CD4-positive, alpha-beta T cell treated with Interleukin-6 for 4 hours (primary cell): Measurements from ENCODE around the gene TNRC6A.
"Not testable (repeated sequence)": the region's sequence is repeated elsewhere in the genome, so short reads cannot be mapped to it uniquely, and the experiment has no call there.

ENCODE experiments used
- DNase-seq: peaks from one replicate; pipeline ENCODE4 v3.0.0-alpha.2; 2020; ENCODE audit warnings: mixed read lengths

TNRC6A gene

DNA sequence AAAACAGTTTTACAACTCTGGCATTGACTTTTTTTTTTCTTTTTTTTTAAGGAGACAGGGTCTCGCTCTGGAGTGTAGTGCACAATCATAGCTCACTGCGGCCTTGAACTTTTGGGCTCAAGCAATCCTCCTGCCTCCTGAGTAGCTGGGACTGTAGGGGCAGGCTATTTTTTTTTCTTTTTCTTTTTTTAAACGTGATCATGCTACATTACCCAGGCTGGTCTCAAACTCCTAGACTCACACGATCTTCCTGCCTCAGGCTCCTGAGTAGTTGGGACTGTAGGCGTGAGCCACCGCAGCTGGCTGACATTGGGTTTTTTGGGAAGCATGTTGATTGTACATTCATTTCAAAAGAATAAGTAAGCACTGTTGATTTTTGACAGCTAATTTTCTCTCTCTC is 32.1 kb downstream of the TNRC6A start:
- no peak for DNase-seq

DNA sequence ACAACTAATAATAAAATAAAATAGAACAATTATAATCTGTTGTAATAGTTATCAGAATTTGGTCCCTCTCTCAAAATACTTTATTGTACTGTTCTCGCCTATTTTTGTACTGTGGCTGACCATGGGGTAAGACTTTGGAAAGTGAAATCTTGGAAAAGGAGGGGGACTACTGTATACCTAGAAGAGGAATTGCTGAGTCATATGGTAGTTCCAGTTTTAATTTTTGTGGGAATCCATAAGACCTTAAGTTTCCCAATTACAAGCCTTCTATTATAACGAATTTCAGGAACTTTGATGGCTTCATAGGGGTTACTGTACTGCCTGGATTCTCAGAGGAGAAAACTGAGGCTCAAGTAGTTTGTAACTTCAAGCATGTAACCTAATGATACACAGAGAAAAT is 35.5 kb downstream of the TNRC6A start:
- DNase-seq = no peak

DNA sequence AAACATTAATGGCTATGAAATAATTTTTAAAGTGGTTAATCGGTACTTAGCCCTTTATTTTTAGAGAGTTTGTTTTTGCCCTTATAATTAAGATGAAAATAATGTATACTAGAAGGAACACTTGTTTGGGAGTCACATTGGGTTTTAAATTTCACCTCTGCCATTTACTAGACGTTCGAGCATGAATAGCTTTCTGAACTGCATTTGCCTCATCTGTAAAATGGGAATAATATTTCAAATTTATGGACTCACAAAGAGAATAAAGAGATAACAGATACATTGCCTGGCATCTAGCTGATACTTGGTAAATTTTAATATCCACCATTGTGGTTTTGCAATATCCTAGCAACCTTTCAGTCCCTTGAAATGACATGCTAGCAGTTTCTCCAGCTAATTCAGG is 36.6 kb downstream of the TNRC6A start:
- no peak for DNase-seq

DNA sequence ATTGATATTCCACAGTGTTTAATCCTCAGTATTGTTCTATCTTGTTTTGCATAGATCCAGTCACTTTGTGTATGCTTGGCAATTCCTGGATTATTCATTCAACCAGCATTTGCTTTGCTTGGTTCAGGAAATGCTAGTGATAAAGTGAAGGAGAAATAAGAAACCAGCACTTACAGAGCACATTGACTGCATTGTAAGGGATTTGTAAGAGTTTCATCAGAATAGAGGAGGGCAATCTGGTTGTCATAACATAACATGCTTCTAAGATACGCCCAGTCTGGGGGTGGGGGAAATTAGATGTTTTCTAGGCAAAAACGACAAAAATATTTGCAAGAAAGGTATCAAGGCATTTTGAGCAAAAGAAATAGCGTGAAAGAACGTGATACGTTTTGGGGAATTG is 40.4 kb downstream of the TNRC6A start:
- DNase-seq = no peak

DNA sequence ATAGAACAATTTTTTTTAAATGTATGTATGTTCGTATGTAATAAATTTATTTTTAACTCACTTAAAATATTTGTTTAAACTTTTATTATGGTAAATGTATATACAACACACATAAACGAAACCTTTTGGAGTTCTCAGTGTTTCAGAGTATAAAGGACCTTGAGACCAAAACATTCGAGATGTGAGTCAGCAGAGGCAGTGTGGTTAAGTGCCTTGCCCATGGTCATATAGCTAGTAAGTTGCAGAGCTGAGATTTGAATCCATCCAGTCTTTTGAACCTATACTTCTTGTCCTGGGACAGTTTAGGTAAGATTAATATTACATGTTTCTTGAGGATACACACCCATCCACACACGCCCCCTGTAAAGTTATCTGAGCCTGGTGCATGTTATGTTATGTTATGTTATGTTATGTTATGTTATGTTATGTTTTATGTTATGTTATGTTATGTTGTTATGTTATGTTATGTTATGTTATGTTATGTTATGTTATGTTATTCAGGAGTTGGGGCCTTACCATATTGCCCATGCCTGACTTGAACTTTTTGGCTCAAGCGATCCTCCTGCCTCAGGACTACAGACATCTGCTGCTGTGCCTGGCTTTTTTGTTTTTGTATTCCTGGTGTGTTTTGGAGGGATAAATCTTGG is 41.8 kb downstream of the TNRC6A start:
- DNase-seq = no peak

DNA sequence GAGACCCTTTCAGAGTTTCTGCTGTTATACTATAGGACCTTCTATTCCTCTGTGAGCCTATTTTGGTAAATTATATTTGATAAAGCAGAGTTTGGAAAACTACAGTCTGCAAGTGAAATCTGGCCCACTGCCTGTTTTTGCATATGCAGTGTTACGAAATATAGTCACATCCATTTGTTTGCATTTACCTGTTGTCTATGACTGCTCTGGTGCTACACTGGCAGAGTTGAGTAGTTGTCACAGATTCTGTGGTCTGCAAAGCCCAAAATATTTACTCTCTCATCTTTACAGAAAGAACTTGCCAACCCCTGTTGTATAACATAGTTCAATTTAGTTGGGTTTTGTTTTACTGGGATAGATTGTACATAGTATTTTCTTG is 42.3 kb downstream of the TNRC6A start:
- DNase-seq = no peak

DNA sequence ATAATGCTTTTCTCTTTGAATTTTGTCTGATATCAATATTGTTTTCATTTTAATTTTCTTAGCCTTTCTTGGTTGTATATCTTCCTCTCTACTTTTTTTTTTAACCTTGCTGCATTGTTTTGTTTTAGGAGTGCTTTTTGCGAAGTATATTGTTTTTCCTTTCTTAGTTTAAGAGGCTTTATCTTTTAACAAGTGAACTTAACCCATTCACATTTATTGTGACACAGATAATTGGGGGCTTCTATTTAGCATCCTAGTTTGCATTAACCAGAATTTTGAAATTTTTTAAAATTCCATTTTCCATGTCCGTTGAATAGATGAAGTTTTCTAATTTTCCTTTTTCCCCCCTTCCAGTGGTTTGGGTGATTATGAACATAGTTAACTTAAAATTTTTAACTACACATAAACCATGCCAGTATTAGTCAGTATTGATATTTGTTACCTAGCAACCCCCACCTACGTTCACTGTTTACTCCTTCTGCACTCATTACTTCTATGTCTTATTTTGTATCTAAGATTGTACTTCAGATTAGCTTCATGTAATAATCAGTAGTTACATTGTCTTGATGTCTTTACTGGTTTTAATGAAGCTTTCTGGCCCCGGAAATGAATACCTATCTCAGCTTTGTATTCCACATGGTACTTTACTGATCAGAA is 44.4 kb downstream of the TNRC6A start:
- DNase-seq = no peak

DNA sequence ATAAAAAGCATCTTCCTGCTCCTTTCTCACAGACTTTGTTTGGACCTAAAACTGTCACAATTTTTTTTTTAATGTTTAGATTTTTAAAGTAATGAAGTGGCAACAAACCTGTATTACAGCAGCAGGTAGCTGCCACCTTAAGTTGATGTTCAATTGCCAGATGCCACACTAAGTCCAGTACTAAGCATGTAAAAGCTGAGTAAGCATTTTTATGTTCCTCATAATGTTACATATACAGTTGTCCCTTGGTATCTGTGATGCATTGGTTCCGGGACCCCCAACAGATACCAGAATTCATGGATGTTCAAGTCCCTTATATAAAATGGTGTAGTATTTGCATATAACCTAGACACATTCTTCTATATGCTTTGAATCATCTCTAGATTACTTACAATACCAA is 45.1 kb downstream of the TNRC6A start:
- no peak for DNase-seq

DNA sequence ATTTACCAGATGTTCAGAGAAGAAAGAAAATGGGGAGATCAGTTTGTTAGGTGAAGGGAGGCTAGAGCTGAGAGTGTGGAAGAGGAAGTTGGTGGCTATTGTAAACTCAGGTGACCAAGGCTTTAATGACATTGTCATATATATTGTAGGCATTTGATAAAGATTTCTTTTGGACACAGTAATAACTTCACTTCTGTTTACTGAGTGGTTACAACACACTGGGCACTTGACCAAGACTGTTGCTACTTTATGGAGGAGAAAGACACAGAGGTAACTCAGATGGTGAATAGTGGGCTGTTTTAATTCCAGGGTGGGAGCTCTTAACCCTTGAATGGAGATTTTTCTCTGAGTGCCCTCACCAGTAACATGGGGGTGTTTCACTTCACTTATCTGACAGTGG is 46.0 kb downstream of the TNRC6A start:
- DNase-seq = no peak

DNA sequence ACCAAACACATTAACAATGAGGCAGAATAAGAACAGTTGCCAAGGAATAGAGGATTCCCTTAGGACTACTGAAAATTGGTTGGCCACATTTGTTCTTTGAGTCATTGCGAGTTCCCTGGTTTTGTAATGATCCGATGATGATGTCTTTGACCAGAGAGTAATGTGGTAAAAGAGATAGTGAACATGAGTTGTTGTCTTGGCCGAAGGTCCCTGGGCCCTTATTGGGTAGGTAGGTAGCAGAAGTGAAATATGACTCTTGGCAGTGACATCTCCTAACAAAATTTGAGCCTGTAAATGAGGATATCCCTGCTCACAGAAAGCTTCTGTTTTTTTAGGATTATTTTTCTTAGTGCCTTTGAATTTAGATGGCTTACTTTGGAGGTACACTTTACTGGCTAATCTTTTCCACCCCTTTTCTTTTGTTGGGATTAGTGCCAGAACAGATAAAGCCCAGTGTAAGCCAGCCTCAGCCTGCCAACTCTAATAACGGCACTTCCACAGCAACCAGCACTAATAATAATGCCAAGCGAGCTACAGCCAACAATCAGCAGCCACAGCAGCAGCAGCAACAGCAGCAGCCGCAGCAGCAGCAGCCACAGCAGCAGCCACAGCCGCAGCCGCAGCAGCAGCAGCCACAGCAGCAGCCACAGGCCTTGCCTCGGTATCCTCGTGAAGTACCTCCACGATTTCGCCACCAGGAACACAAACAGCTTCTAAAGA is 47.2 kb downstream of the TNRC6A start:
- no peak for DNase-seq

DNA sequence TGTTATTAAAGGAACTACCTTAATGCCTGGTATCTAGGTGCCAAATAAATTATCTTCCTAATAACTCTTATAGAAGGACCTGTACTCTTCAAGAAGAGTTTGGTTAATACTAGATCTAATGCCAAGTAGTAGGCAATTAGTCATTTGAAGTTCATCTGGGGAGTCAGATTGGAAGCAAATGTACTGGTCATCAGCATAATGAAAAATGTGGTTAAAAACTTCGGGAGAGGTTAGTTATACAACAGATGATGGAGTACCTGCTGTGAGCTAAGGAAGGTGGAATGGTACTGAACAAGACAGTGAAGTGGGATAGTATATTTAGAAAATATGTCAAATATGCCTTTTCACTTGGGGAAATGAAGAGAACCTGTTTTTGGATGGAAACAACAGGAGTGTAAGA is 49.2 kb downstream of the TNRC6A start:
- DNase-seq = no peak

DNA sequence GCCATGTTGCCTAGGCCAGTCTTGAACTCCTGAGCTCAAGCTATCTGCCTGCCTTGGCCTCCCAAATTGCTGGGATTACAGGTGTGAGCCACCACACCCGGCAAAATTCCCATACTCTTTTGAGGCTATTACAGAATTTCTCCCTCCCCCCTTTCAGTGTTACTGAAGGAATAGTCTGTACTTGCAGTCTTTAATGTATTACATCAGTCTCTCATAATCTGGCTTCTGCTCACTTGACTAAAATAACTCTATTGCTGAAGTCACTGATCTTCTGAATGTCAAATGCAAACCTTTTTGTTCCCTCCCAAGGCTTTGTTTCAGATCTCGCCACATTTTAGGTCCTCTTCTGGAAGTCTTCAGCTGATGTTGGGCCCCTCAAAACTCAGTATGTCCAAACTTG is 51.8 kb downstream of the TNRC6A start:
- no peak for DNase-seq

DNA sequence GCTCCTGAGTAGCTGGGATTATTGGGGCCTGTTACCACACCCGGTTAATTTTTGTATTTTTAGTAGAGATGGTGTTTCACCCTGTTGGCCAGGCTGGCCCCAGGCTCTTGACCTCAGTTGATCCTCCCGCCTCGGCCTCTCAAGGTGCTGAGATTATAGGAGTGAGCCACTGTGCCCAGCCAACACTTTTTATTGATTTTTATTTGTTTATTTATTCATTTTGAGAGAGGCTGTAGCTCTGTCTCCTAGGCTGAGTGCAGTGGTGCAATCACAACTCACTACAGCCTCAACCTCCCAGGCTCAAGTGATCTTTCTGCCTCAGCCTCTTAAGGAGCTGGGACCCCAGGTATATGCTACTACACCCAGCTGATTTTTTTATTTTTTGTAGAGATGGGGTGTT is 54.7 kb downstream of the TNRC6A start:
- no peak for DNase-seq

DNA sequence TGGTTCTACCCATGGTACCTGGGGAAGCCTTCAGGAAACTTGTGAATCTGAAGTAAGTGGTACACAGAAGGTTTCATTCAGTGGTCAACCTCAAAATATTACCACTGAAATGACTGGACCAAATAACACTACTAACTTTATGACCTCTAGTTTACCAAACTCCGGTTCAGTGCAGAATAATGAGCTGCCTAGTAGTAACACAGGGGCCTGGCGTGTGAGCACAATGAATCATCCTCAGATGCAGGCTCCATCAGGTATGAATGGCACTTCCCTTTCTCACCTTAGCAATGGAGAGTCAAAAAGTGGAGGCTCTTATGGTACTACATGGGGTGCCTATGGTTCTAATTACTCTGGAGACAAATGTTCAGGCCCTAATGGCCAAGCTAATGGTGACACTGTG is 60.4 kb downstream of the TNRC6A start:
- DNase-seq = no peak

DNA sequence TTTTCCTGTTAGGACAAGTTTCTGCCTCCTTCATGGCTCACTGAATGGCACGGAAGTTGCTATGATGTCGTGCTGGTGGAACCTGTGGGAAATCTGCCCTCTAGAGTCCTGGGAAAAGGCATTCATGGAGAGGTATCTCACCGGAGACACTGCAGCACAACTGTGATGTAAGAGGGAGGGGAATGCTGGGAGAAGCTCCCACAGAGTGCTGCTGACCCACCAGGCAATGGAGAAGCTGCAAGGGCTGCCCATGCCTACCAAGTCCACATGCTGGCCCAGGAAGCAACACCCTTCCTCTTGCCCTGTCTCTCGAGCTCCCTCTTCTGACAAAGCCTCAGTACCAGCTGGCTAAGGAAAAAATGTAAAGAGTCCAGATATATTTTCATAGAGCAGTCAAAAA is 71.1 kb downstream of the TNRC6A start:
- DNase-seq = no peak

DNA sequence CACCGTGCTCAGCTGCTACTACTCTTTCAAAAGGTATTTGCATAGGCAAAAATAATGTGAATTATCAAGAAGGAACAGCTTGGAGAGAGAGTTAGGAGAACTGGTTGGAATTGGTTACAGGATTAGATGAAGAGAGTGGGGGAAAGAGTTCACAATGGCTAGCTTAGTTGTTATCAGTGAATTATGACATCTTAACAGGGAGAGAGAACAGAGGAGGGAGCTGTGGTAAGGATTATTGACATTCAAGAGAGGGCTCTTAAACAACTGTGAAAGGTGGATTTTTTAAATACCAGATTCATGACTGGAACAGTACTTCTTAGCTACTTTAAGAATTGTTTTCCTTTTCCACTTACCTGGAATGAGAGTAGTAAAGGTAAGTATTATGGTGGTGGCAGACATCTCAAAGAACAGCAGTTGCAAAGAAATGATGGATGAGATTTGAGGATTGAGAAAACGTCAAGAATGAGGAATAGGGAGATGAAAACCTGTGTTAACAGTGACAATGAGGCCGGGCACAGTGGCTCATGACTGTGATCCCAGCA is 72.4 kb downstream of the TNRC6A start:
- no peak for DNase-seq

DNA sequence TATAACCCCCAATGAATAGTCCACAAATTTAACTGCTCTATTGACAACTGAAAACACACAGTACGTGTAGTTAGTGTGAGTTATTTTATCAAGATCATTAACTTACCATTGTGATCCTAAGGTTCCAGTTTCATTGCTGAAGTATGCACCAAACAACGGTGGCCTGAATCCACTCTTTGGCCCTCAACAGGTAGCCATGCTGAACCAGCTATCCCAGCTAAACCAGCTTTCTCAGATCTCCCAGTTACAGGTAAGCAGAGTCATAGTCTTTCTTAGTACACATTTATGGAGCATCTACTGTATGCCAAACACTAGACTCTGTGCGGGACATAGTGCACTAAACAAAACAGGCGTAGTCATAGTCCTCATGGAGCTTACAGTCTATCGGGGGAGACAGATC is 76.0 kb downstream of the TNRC6A start:
- DNase-seq = no peak

DNA sequence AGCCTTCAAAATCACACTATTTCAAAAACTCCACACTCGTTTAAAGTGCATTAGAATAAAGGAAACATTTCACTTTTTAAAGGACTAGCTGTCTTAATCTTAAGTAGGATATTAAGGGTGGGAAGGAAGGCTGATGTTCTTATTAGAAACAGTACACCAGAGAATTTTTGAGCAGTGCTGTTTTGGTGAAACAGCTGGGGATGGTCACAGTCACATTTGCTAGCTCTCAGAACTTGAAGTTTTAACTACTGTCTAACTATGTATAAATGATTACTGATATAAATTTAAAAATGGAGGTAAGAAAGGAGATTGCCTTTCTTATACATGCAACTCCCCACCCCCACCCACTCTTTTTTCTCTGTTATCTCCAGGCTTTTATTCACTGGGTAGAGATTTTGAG is 77.8 kb downstream of the TNRC6A start:
- no peak for DNase-seq

DNA sequence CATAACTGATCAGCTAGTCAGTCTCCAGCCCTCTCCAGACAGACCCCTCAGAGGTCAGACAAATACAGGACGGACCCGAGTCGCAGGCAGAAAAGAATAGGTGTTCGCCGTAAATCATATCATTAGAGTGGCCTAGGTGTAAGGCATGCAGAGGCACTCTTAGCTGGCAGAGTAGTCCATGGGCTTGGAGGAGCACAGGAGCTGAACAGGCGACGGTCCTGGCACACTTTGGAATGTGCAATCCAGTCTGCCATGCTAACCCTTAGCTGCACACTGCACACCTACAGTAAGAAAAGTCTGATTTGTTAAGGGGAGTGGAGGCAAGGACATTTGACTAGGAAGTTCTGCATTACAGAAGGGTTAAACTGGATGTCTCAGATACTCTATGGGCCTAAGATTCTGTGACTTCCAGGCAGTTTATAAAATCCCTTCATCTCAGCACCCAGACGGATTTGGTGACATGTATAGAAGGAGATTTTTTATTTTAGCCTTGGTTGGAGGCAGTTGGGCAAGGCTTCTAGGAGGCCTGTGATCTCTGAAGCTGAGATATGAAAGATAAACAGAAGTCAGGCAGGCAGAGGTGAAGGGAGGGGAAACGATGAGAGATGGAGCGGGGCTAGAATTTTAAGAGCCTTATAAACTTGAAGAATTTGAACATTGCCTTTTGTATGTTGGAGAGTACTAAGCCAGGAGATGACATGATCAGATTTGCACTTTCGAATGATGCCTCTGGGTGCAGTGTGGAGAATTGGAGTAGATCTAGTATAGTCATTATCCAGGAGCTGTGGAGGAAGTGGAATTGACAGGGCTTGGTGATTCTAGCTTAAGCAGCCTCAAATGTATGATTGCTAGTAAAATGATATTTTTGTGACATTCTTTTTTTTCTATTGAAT is 81.7 kb downstream of the TNRC6A start:
- DNase-seq = no peak

DNA sequence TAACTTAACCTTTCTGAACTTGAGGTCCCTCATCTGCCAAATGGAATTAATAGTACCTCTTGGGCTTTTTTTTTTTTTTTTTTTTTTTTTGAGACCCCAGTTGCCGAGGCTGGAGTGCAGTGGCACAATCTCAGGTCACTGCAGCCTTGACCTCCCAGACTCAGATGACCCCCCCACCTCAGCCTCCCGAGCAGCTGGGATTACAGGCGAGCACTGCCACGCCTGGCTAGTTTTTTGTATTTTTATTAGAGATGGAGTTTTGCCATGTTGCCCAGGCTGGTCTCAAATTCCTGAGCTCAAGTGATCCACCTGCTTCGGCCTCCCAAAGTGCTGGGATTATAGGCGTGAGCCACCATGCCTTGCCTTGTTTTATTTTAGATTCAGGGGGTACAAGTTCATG is 83.4 kb downstream of the TNRC6A start:
- not testable (repeated sequence) for DNase-seq

DNA sequence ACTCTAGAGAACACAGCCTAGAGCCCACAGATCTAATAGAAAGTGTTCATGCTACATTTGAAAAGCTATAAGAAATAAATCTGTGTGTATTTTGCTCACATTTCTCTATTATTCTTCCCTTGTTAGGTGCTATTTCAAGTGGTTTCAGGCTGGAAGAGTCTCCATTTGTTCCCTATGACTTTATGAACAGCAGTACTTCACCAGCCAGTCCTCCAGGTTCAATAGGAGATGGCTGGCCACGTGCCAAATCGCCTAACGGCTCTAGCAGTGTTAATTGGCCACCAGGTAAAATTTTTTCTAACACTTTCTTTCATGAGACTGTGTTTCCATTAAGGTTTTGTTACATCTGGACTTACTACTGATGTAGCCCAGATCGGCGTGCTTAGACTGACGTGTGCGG is 85.6 kb downstream of the TNRC6A start:
- no peak for DNase-seq

DNA sequence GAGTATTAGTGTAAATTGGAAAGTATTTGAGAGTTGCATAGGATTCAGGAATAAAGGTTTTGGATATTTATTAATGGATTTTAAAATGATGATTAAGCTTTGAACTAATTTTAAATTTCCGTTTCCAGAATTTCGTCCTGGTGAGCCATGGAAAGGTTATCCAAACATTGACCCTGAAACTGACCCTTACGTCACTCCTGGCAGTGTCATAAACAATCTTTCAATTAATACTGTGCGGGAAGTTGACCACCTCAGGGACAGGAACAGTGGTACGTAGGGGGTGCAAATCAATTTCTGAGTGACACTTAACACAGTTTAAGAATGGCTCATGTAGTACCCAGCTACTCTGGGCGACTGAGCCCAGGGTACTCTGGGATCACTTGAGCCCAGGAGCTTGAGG is 87.2 kb downstream of the TNRC6A start:
- no peak for DNase-seq

DNA sequence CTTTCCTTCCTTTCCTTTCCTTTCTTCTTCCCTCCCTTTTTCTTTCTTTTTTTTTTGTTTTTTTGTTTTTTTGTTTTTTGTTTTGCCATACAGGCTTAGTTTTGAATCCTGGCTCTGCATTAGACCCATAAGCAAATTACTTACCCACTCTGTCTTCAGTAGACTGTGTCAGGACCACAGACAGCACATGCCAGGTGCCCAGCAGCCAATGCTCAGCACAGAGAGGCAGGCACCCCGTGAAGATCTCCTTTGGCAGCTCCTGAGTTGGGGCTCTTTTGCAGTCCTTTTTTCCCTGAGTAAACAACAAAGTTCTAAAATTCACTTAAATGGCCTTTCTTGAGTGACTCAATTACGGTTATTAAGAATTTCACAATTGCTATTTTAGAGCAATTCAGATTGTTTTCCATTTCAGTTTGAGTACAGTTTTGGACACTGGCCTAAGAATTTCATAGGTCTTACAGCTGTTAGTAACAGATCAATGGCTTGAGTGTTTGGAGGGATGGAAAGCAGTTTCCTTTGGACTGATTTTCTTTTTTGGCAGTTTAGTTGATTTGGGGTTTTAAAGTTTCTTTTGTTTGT is 90.1 kb downstream of the TNRC6A start:
- DNase-seq = no peak
